Measurements from ENCODE around the gene CATSPERB. TPM values are rescaled to one million over a fixed set of nuclear protein-coding genes. Genes with fewer than 3 reads are reported as not detected.
"Not testable (repeated sequence)": the region's sequence is repeated elsewhere in the genome, so short reads cannot be mapped to it uniquely, and the experiment has no call there.

Gene CATSPERB
- total RNA-seq, 4 donors from 2014 or later, result 0.11 to 2.9 (median 0.91) TPM

DNA sequence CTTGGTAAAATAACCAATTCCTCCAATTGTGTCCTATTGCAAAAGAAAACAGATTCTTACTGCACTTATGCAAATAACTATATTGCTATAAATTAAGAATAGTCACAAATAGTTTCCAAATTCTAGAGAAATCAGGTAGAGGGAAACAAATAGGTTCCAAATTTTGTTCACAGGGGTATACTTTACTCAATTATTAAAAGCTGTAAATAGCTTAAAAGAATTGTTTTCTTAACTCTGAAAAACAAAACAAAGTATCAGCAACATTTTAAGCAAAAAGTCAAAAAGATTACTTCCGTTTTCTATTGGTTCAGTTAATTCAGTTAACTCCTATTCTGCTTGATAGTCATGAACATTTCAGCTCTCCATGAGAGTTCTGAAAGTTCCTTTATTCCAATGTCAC lies 136.2 kb downstream of the CATSPERB start:
- no peak overlapping the region for H3K27ac ChIP-seq (replicated peaks in 1 of 4)
- no peaks in the 10 kb centered on the region for H3K36me3 ChIP-seq
- WGBS, result 88% methylated on average over 1 of the region's 1 CpG
- H3K4me1 ChIP-seq, result no peaks in the 10 kb centered on the region
- H3K27me3 ChIP-seq, result no peaks in the 10 kb centered on the region
- TF ChIP-seq POLR2A (IDR thresholded peaks at IDR 0.05; ENCODE audit: low read depth), result no peak
- TF ChIP-seq EP300 (IDR thresholded peaks at IDR 0.05), result no peak
- TF ChIP-seq POLR2AphosphoS5 (IDR thresholded peaks at IDR 0.05), result no peak
- TF ChIP-seq, protein P1, sequence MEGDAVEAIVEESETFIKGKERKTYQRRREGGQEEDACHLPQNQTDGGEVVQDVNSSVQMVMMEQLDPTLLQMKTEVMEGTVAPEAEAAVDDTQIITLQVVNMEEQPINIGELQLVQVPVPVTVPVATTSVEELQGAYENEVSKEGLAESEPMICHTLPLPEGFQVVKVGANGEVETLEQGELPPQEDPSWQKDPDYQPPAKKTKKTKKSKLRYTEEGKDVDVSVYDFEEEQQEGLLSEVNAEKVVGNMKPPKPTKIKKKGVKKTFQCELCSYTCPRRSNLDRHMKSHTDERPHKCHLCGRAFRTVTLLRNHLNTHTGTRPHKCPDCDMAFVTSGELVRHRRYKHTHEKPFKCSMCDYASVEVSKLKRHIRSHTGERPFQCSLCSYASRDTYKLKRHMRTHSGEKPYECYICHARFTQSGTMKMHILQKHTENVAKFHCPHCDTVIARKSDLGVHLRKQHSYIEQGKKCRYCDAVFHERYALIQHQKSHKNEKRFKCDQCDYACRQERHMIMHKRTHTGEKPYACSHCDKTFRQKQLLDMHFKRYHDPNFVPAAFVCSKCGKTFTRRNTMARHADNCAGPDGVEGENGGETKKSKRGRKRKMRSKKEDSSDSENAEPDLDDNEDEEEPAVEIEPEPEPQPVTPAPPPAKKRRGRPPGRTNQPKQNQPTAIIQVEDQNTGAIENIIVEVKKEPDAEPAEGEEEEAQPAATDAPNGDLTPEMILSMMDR (IDR thresholded peaks at IDR 0.05), result no peak
- peaks cover 0 to 4% (median 0%) of the 10 kb centered on the region in 4 donors for H3K9me3 ChIP-seq
- H3K4me3 ChIP-seq, result no peak overlapping the region
- DNase-seq (ENCODE audit: extremely low spot score), result no peak
- intact Hi-C loops (cut with DNase I), result no loop called here

DNA sequence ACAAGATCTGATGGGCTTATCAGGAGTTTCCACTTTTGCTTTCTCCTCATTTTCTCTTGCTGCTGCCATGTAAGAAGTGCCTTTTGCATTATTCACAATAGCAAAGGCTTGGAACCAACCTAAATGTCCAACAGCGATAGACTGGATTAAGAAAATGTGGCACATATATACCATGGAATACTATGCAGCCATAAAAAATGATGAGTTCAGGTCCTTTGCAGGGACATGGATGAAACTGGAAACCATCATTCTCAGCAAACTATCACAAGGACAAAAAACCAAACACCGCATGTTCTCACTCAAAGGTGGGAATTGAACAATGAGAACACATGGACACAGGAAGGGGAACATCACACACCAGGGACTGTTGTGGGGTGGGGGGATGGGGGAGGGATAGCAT lies 137.9 kb downstream of the CATSPERB start:
- H3K36me3 ChIP-seq; H3K27ac ChIP-seq (replicated peaks in 1 of 4); H3K4me1 ChIP-seq; H3K4me3 ChIP-seq; H3K9me3 ChIP-seq; intact Hi-C loops (cut with DNase I); H3K27me3 ChIP-seq; DNase-seq (ENCODE audit: extremely low spot score): not testable (repeated sequence)
- 92% methylated on average over 2 of the region's 2 CpGs for WGBS

DNA sequence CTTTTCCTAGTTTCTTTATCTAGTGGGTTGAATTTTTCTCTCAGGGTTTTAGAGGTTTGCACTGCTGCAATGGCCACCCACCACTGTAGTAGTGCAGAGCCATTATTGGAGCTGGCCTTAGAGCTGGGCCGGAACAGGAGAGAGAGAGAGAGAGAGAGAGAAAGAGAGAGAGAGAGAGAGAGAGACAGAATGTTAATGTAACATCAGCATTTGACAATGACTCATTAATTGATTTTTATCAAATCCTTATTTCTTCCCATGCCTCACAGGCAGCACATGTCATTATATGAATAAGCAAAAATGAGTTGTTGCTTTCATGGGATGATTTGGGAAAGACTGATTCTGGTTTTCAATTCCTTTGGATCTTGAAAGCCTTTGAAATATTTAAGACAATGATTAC lies 145.5 kb downstream of the CATSPERB start:
- intact Hi-C loops (cut with DNase I), result no loop called here
- WGBS, result 75% methylated on average over 1 of the region's 1 CpG
- H3K9me3 ChIP-seq, result peaks cover 0 to 14% (median 3%) of the 10 kb centered on the region in 4 donors
- H3K4me1 ChIP-seq, result no peaks in the 10 kb centered on the region
- H3K27ac ChIP-seq (replicated peaks in 1 of 4), result no peak overlapping the region
- H3K27me3 ChIP-seq, result peaks cover 0 to 10% (median 0%) of the 10 kb centered on the region in 4 donors
- no peak for TF ChIP-seq POLR2AphosphoS5 (IDR thresholded peaks at IDR 0.05)
- TF ChIP-seq POLR2A (IDR thresholded peaks at IDR 0.05; ENCODE audit: low read depth), result no peak
- no peak for TF ChIP-seq EP300 (IDR thresholded peaks at IDR 0.05)
- TF ChIP-seq, protein P1 (IDR thresholded peaks at IDR 0.05), result no peak
- no peak for DNase-seq (ENCODE audit: extremely low spot score)
- no peaks in the 10 kb centered on the region for H3K36me3 ChIP-seq
- no peak overlapping the region for H3K4me3 ChIP-seq

DNA sequence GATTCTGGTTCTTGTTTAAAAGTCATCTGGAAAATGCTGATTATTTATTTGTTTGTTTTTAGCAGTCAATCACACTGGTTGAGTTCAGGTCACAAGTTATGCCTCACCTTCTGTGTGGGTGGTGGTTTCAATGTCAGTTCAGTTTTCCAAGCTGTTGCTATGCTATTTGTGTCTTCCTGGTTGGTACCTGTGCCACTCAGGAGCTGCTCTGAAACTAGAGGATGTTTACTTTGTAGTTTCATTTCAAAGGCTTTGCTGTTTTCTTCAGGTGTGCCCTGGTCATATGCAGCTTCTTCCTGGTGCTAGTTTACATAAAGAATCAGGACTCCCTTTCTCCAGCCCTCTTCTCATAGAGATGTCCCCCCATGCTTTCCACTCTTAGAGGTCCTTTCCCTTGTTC lies 146.0 kb downstream of the CATSPERB start:
- Histone ChIP-seq H3K27ac (replicated peaks in 1 of 4) (no peak overlapping the region), H3K36me3 (no peaks in the 10 kb centered on the region), H3K9me3 (peaks cover 0 to 14% (median 3%) of the 10 kb centered on the region in 4 donors), H3K27me3 (peaks cover 0 to 10% (median 0%) of the 10 kb centered on the region in 4 donors), H3K4me1 (no peaks in the 10 kb centered on the region), H3K4me3 (no peak overlapping the region)
- intact Hi-C loops (cut with DNase I), result no loop called here
- DNase-seq (ENCODE audit: extremely low spot score), result no peak
- TF ChIP-seq EP300 (IDR thresholded peaks at IDR 0.05), result no peak

DNA sequence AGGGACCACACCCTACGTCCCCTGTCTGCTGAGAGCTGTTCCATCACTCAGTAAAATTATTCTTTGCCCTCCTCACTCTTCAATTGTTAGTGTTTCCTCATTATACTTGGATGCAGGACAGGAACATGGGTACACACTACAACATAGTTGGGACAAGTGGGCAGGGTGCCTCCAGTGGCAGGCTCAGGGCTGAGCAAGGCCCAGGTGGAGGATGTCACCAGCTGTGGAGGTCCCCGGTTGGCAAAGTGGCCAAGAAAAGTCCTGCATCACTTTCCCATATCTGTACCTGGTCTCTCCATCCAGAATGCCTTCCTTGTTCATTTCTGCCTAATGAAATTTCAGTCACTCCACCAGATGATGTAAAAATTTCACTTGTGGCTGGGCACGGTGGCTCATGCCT lies 149.1 kb downstream of the CATSPERB start:
- no peaks in the 10 kb centered on the region for H3K36me3 ChIP-seq
- intact Hi-C loops (cut with DNase I), result no loop called here
- peaks cover 0 to 14% (median 3%) of the 10 kb centered on the region in 4 donors for H3K9me3 ChIP-seq
- H3K4me3 ChIP-seq, result no peak overlapping the region
- TF ChIP-seq, protein P1 (IDR thresholded peaks at IDR 0.05), result no peak
- TF ChIP-seq POLR2AphosphoS5 (IDR thresholded peaks at IDR 0.05), result no peak
- no peak overlapping the region for H3K27ac ChIP-seq (replicated peaks in 1 of 4)
- H3K4me1 ChIP-seq, result no peaks in the 10 kb centered on the region
- DNase-seq (ENCODE audit: extremely low spot score), result no peak
- H3K27me3 ChIP-seq, result peaks cover 0 to 27% (median 0%) of the 10 kb centered on the region in 4 donors
- 92% methylated on average over 3 of the region's 3 CpGs for WGBS

DNA sequence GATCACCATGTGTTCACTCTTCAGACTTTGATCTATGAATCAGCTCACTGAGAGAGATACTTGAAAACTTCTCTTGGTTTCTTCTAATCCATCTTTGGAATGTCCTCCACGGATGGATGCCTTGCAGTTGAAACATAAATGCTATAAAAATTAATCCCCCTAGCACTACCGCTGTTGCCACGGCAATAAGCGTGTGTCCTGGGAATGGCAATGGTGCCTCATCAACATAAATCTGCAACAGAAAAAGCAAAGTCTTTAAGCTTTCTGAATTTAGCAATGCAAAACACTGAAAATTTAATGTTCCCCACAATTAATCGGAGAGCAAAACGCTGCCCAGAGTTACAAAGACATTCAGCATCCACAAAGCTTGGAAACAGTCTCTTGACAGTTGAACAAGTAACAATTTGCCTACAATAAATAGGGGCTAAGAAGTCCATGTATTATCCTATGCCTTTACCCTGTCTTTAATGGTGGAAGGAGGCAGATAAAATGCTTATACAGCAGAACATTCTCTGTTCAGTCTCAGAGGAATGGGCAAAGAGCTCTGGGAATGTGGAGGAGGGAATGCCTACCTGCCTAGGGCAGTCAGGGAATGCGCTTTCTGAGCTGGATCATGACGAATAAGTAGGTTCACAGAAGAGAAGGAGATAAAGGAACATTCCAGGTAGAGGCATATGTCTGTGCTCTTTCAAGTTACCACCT lies 150.9 kb downstream of the CATSPERB start:
- intact Hi-C loops (cut with DNase I), result no loop called here
- H3K4me1 ChIP-seq, result no peaks in the 10 kb centered on the region
- WGBS, result 53% methylated on average over 8 of the region's 8 CpGs
- H3K27me3 ChIP-seq, result peaks cover 0 to 38% (median 0%) of the 10 kb centered on the region in 4 donors
- H3K9me3 ChIP-seq, result peaks cover 0 to 13% (median 3%) of the 10 kb centered on the region in 4 donors
- no peak for DNase-seq (ENCODE audit: extremely low spot score)
- H3K4me3 ChIP-seq, result no peak overlapping the region
- TF ChIP-seq, protein P1 (IDR thresholded peaks at IDR 0.05), result no peak
- TF ChIP-seq POLR2AphosphoS5 (IDR thresholded peaks at IDR 0.05) (no peak), EP300 (IDR thresholded peaks at IDR 0.05) (no peak)
- H3K36me3 ChIP-seq, result no peaks in the 10 kb centered on the region
- no peak overlapping the region for H3K27ac ChIP-seq (replicated peaks in 1 of 4)

All from esophagus muscularis mucosa (tissue), 4 donors.